A172 (cell line): Measurements from ENCODE around the gene CDON. TPM values are rescaled to one million over a fixed set of nuclear protein-coding genes. Genes with fewer than 3 reads are reported as not detected.
"Not testable (repeated sequence)": the region's sequence is repeated elsewhere in the genome, so short reads cannot be mapped to it uniquely, and the experiment has no call there.

ENCODE experiments used
- DNase-seq: peaks from one replicate; pipeline ENCODE4 v3.0.0-alpha.2; 2015; ENCODE audit warnings: low spot score
- total RNA-seq: library from RNA; depleted of rRNA; stranded (reverse); fragments of >200 nt; shearing (Covaris generic); gene quantifications from 2 replicates; pipeline ENCODE4 v1.2.3, GENCODE V29; 2014

Gene CDON
- total RNA-seq, 1 experiment from 2014 or later: 8.9 TPM

GRCh38 chr11:125994509-125994908, 68.2 kb downstream of the CDON start:
- DNase-seq: no peak

GRCh38 chr11:125992893-125993292, 69.8 kb downstream of the CDON start:
- DNase-seq: no peak

GRCh38 chr11:125990244-125990643, 72.4 kb downstream of the CDON start:
- DNase-seq: peak; percentile 14

DNA sequence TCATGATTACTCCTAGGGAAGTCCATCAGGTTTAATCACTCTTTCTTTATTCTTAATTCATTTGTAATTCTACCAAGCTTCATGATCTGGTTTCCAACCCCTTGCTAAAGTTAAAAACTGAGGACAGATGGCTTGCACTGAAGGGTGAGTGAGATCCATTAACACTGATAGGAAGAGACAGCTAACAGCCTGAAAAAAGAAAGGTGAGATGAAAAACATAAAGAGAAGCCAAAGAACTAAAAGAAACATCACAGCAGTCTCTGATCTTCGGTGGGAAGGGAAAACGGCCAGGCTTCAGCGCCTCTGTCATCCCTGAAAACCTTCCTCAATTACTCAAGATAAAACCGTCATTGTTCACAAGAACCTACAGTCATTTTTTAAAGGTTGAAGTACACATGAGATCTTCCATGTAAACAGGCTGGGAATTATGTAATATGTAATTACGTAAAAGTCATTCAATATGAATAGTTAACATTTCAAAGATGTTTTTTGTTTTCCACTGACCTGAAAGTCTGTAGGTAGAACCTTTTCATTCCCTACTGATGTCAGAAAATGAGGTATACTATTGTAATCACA, 75.5 kb downstream of the CDON start:
- no peak for DNase-seq

DNA sequence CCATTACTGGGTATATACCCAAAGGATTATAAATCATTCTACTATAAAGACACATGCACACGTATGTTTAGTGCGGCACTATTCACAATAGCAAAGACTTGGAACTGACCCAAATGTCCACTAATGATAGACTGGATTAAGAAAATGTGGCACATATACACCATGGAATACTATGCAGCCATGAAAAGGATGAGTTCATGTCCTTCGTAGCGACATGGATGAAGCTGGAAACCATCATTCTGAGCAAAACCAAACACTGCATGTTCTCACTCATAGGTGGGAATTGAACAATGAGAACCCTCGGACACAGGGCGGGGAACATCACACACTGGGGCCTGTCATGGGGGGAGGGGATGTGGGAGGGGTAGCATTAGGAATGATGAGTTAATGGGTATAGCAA, 76.7 kb downstream of the CDON start:
- DNase-seq: not testable (repeated sequence)

GRCh38 chr11:125982348-125982730, 80.3 kb downstream of the CDON start:
- no peak for DNase-seq

GRCh38 chr11:125980436-125980835, 82.2 kb downstream of the CDON start:
- DNase-seq: no peak

- no peak for DNase-seq
Observed at GRCh38 chr11:125979511-125979910, 83.2 kb downstream of the CDON start.

- no peak for DNase-seq
Observed at GRCh38 chr11:125978778-125979407, 83.8 kb downstream of the CDON start.

DNA sequence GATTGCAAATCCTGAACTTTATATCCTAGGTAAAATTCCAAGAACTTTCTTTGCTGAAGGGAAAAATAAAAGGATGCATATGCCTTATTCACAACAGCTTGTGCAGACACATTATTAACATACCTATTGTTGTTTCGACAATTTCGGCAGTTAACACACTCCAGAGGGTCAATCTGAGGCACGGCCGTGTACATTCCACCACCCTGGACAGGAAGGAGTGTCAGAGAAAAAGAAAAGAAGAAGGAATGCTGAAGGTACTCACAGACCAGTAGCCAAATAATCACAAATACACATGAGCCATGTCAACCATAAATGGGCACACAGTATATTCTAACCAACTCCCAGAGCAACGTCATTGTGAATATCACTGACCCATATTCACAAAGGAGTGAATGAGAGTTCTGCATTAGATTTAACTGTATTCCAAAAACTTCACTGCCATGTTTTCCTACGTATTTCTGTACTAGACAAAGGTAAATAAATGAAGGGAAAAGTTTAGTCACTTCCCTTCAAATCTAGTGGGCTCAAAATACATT, 84.4 kb downstream of the CDON start:
- no peak for DNase-seq

- no peak for DNase-seq
Observed at GRCh38 chr11:125977333-125977732, 85.3 kb downstream of the CDON start.

DNA sequence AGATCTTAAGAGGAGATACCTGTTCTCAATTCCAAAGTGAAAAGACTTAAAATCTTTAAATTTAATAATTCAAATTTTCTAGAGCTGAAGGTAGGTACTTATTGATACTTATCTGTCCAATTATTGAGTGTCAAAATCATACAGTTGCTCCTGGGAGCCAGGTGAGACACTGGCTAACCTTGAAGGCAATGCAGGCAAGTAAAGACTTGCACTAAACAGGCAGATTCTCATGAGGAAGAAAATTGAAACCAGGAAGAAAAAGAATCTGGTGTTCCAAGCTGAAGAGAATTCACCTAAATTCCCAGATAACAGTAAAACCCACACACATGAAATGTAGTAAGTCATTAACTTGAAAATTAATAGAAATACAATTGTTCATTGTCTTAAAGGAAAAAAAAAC, 86.5 kb downstream of the CDON start:
- no peak for DNase-seq

GRCh38 chr11:125975634-125976033, 87.0 kb downstream of the CDON start:
- no peak for DNase-seq

DNA sequence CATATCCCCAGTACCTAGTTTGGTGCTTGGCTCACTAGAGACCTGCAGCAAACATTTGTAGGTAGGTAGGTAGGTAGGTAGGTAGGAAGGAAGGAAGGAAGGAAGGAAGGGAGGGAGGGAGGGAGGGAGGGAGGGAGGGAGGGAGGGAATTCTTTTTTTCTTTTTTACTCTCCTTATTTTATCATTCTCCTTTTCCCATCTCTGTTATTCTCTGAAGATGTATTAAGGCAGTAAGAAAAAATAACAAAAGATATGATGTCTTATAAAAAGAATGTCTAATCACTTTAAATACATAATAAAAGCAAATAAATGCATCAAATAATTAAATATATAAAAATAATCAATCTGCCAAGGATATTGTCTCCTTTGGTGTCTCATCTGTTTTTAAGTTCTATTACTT, 88.4 kb downstream of the CDON start:
- no peak for DNase-seq

GRCh38 chr11:125971618-125972017, 91.0 kb downstream of the CDON start:
- no peak for DNase-seq

DNA sequence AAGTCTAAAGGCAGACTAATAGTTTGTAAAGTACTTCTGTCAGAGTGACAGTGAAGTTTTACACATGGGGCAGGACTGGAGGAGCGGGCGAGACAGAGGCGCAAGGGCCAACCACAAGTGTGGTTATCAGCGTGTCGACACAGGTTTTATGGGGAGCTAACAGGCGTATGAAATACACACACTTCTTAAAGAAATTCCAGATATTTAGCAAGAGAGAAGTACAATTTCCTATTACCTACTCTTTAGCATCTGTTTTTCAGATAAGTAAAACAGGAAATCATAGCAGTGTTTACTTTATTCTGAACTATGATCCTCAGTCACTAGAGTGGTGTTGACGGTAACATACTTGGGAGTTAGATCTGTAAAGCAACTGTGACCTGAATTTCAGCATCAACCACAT, 94.3 kb downstream of the CDON start:
- DNase-seq: no peak

DNA sequence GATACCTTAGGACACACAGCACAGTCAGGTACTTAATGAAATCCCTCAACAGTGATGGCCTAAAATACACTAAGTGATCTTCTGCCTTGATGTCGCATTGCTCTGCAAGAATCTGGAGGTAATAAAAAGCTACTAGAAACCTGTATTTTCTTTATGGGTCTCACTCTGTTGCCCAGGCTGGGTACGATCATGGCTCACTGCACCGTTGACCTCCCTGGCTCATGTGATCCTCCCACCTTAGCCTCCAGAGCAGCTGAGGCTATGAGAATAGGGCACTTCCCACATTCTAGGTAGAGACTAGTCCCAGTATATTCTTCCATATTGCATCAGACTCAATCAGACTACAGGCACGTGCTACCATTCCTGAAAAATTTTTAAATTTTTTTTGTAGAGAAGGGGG, 95.2 kb downstream of the CDON start:
- no peak for DNase-seq

- no peak for DNase-seq
Observed at GRCh38 chr11:125960771-125961170, 101.9 kb downstream of the CDON start.

DNA sequence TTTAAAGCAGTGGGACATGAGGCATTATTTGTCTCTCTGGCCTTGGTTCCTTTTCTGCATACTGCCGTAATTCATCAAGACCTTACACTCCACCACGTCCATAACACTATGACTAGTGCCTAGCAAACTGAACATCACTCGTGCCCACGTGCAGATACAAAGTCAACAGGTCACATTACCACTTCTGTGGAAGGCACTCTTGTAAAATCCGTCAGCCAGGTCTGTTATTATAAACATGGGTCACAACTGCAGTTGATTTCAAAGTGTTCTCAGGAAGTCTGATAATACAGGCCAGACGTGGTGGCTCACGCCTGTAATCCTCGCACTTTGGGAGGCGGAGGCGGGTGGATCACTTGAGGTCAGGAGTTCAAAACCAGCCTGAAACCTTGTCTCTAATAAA, 102.7 kb downstream of the CDON start:
- DNase-seq: no peak

DNA sequence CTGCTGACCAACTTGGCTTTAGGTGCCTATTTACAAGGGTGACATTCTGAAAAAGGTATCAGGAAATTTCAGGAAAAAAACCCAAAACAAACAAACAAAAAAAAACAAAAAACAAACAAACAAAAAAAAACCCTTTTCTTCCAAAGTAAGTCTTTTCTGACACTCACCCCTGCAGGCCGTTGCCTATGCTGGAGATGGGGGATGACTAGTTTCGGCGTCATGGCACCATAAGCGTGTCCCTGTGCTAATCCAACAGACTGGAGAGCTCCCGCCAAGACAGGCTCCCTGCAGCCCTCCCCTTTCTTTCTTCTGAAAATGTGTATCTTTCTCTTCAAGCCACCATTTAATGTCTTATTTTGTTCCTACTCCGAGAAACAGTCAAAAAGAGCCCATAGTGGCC, 103.2 kb downstream of the CDON start:
- DNase-seq: no peak

DNA sequence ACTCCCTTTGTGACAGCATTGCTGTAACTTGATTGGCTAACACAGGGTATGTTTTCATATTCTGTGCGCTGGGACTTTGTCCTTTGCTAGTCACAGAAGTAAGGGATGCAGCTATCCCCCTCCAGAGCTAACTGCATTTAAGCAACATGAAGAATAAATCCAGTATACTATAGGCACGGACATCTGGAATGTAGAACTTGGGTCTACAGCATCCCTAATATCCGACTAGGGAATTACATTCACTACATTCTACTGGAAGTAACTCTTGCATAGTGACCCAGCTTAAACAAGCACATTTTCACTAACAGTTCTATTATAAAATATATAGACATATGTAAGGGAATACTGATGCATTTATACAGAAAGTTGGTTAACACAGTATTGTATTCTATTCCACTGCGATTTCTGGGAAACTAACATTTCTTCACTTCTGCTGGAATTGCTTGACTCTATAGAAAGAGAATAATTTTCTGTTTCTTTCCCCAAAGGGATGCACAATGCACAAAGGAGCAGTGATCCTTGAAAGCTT, 103.7 kb downstream of the CDON start:
- no peak for DNase-seq

- no peak for DNase-seq
Observed at GRCh38 chr11:125957618-125958332, 104.9 kb downstream of the CDON start.
